A673 (cell line): ENCODE results near the gene ADRM1. TPM values are rescaled to one million over a fixed set of nuclear protein-coding genes. Genes with fewer than 3 reads are reported as not detected.

ENCODE experiments used
- BruUV-seq: library from RNA; stranded (reverse); fragments of 400-500 nt; replicated peaks from 2 replicates; lab custom pipeline; 2021; lab: Mats Ljungman, UMichigan
- CTCF ChIA-PET: fragments of 300-600 bp; sonication (Branson Sonifier 250); formaldehyde crosslinking; loops from one replicate; lab custom pipeline; 2022; ENCODE audit warnings: antibody characterized with exemption; lab: Charles Lee
- POLR2A ChIA-PET: fragments of 300-600 bp; sonication (Branson Sonifier 250); formaldehyde crosslinking; loops from one replicate; lab custom pipeline; 2022; ENCODE audit warnings: antibody characterized with exemption; ENCODE audit not compliant: low non-redundant PET; lab: Charles Lee
- DNase-seq: peaks from one replicate; pipeline ENCODE4 v3.0.0-alpha.2; 2015; ENCODE audit warnings: low spot score
- H3K27ac ChIP-seq: fragments of 200-600 bp; sonication (generic); 2 replicates; pipeline ENCODE4 v1.5.1; 2016; ENCODE audit warnings: mixed run types, low read depth, mild to moderate bottlenecking, mixed read lengths, antibody characterized with exemption, low read length; ENCODE audit not compliant: poor library complexity, severe bottlenecking
- H3K27me3 ChIP-seq: fragments of 200-600 bp; sonication (generic); replicated peaks from 2 replicates; pipeline ENCODE4 v1.6.1; 2017; ENCODE audit warnings: mixed run types, low read depth, mild to moderate bottlenecking, mixed read lengths, antibody characterized with exemption, low read length; ENCODE audit not compliant: insufficient read depth, poor library complexity
- H3K36me3 ChIP-seq: fragments of 200-600 bp; sonication (generic); 2 replicates; pipeline ENCODE4 v1.6.1; 2016; ENCODE audit warnings: mixed run types, mild to moderate bottlenecking, mixed read lengths, antibody characterized with exemption, low read length; ENCODE audit not compliant: insufficient read depth, poor library complexity, severe bottlenecking
- H3K4me1 ChIP-seq: fragments of 200-600 bp; sonication (generic); 2 replicates; pipeline ENCODE4 v1.6.1; 2017; ENCODE audit warnings: mixed run types, mild to moderate bottlenecking, mixed read lengths, antibody characterized with exemption, low read length; ENCODE audit not compliant: insufficient read depth, poor library complexity, severe bottlenecking
- H3K4me3 ChIP-seq: fragments of 200-600 bp; sonication (generic); 2 replicates; pipeline ENCODE4 v1.5.1; 2016; ENCODE audit warnings: low read depth, mixed run types, mild to moderate bottlenecking, mixed read lengths, low read length; ENCODE audit not compliant: poor library complexity, severe bottlenecking
- H3K9me3 ChIP-seq: fragments of 200-600 bp; sonication (generic); 2 replicates; pipeline ENCODE4 v1.6.1; 2016; ENCODE audit warnings: mixed run types, low read depth, mild to moderate bottlenecking, mixed read lengths, antibody characterized with exemption, low read length; ENCODE audit not compliant: poor library complexity, severe bottlenecking
- EZH2 ChIP-seq: fragments of 200-600 bp; sonication (generic); IDR thresholded peaks from 2 replicates; pipeline ENCODE4 v1.6.1; 2017; ENCODE audit warnings: borderline replicate concordance, low read depth, mild to moderate bottlenecking, mixed read lengths, antibody characterized with exemption, low read length; ENCODE audit not compliant: poor library complexity, severe bottlenecking
- intact Hi-C: fragments of 100-400 bp; cut with micrococcal nuclease; formaldehyde crosslinking; loops from one replicate; pipeline ENCODE4 v1.10.0; 2022; ENCODE audit not compliant: unreplicated experiment
- total RNA-seq: library from RNA; stranded (reverse); gene quantifications from 2 replicates; pipeline ENCODE4 v1.2.3, GENCODE V29; 2021
- TF ChIP-seq, protein P1 (sequence below): fragments of 300-800, 200-600 bp; sonication (generic); conservative IDR thresholded peaks from 2 replicates; pipeline ENCODE4 v1.5.1; 2017; ENCODE audit warnings: low read depth, mild to moderate bottlenecking, antibody characterized with exemption, low read length, moderate library complexity, mixed read lengths

The ADRM1 gene
- total RNA-seq, 1 experiment from 2014 or later: 252 TPM

DNA sequence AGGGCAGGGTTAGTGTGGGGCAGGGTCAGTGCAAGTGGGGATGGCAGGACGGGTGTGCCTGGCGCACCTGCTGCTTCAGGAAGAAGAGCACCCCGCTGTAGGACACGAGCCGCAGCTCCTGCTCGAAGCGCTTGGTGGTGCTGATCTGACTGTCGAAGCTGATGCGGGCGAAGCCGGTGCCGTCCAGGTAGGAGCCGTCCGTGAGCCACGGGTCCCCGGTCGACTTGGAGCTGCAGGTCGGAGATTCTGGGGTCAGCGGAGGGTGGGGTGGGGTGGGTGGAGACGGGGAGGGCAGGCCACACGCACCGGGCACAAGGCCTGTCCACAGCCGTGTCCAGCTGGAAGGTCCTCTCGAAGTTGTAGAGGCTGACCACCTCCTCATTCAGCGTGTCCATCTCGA is 10.2 kb downstream of the ADRM1 start:
- TF ChIP-seq, protein P1, sequence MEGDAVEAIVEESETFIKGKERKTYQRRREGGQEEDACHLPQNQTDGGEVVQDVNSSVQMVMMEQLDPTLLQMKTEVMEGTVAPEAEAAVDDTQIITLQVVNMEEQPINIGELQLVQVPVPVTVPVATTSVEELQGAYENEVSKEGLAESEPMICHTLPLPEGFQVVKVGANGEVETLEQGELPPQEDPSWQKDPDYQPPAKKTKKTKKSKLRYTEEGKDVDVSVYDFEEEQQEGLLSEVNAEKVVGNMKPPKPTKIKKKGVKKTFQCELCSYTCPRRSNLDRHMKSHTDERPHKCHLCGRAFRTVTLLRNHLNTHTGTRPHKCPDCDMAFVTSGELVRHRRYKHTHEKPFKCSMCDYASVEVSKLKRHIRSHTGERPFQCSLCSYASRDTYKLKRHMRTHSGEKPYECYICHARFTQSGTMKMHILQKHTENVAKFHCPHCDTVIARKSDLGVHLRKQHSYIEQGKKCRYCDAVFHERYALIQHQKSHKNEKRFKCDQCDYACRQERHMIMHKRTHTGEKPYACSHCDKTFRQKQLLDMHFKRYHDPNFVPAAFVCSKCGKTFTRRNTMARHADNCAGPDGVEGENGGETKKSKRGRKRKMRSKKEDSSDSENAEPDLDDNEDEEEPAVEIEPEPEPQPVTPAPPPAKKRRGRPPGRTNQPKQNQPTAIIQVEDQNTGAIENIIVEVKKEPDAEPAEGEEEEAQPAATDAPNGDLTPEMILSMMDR: no peak
- TF ChIP-seq EZH2: no peak
- Histone ChIP-seq H3K9me3 (no peaks in the 10 kb centered on the region), H3K4me1 (no peaks in the 10 kb centered on the region), H3K27me3 (no peaks in the 10 kb centered on the region), H3K4me3 (no peak overlapping the region), H3K27ac (no peak overlapping the region), H3K36me3 (peaks cover 10% of the 10 kb centered on the region)
- ChIA-PET POLR2A (no interaction called here), CTCF (no interaction called here)
- intact Hi-C loops: no loop called here
- DNase-seq: no peak
- no TSS peak for BruUV-seq

DNA sequence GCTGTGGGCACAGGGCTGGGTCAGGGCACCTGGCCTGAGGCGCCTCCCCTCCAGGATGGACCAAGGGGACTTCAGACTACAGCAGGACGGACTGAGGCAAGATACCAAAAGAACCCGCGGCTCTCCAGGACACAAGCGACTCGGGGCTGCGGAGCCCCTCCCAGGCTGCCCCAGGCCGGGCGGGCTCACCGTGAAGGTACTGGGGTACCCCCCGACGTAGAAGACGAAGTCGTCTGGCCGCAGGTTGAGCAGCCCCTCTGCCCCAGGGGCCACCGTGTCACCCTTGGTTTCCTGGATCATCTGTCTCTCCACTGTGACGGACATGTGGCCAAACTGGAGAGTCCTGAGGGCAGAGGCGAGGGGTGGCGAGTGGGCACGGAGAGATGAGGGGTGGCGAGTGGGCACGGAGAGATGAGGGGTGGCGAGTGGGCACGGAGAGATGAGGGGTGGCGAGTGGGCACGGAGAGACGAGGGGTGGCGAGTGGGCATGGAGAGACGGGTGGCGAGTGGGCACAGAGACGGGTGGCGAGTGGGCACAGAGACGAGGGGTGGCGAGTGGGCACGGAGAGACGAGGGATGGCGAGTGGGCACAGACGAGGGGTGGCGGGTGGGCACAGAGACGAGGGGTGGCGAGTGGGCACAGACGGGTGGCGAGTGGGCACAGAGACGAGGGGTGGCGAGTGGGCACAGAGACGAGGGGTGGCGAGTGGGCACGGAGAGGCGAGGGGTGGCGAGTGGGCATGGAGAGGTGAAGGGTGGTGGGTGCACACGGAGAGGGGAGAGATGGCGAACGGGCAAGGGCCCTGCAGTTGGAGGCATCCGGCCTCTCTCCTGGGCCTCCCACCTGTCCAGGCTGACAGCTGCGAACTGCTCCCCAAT is 10.9 kb downstream of the ADRM1 start:
- Histone ChIP-seq H3K4me1 (no peaks in the 10 kb centered on the region), H3K27me3 (no peaks in the 10 kb centered on the region), H3K36me3 (peaks cover 3% of the 10 kb centered on the region), H3K4me3 (no peak overlapping the region), H3K9me3 (no peaks in the 10 kb centered on the region), H3K27ac (no peak overlapping the region)
- POLR2A ChIA-PET: no interaction called here
- TF ChIP-seq EZH2: no peak
- TF ChIP-seq, protein P1: no peak
- intact Hi-C loops: no loop called here
- DNase-seq: no peak
- no TSS peak for BruUV-seq
- CTCF ChIA-PET: no interaction called here

DNA sequence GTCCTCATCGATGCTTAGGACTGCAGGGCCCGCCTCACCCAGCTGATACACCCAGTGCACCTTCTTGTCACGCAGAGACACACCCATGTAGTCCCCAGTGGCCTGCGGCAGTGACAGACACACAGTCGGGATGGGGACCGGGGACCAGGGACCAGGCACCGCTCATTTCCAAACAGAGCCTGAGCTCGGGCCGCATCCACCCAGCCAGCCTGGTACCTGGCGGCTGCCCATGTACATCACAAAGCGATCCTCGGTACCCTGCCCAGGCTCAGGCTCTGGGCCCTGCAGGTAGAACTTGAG is 11.5 kb downstream of the ADRM1 start:
- Histone ChIP-seq H3K9me3 (no peaks in the 10 kb centered on the region), H3K4me1 (no peaks in the 10 kb centered on the region), H3K36me3 (no peaks in the 10 kb centered on the region), H3K4me3 (no peak overlapping the region), H3K27me3 (no peaks in the 10 kb centered on the region), H3K27ac (no peak overlapping the region)
- TF ChIP-seq, protein P1: no peak
- TF ChIP-seq EZH2: no peak
- no peak for DNase-seq
- intact Hi-C loops: no loop called here
- CTCF ChIA-PET: no interaction called here
- POLR2A ChIA-PET: no interaction called here
- BruUV-seq: no TSS peak
